ENCODE results near the gene ARHGEF4.

- TF ChIP-seq CTCF (conservative IDR thresholded peaks at IDR 0.05) (no peak), EZH2 (IDR thresholded peaks at IDR 0.05; ENCODE audit: low read depth) (no peak)
These were observed 72.1 kb downstream of the ARHGEF4 start for GRCh38 chr2:130908832-130909231.
